Measurements from ENCODE around the gene NRXN3. TPM values are rescaled to one million over a fixed set of nuclear protein-coding genes. Genes with fewer than 3 reads are reported as not detected.

NRXN3 gene
- total and polyA plus RNA-seq, 2 of the 13 experiments (the other 11 are each of a cell fraction or from before 2014, with no cell fraction given): 0.03 TPM; not detected in 1

GRCh38 chr14:79822034-79822433, 1651.9 kb downstream of the NRXN3 start:
- no peaks in the 10 kb centered on the region for H3K4me1 ChIP-seq (ENCODE audit: insufficient read depth, low read length)
- no peaks in the 10 kb centered on the region for H3K36me3 ChIP-seq (replicated peaks in 1 of 2; ENCODE audit: control insufficient read depth in 1 of 2, insufficient read depth in 2 of 2, low read length in 2 of 2)
- no TSS peak for BruUV-seq (replicated peaks)
- no peaks in the 10 kb centered on the region for H3K27me3 ChIP-seq (ENCODE audit: control insufficient read depth in 1 of 2, insufficient read depth in 2 of 2, low read length in 2 of 2)
- H4K20me1 ChIP-seq (ENCODE audit: insufficient read depth, low read length): no peaks in the 10 kb centered on the region
- POLR2A ChIA-PET: no interaction called here
- no peak overlapping the region for H2AFZ ChIP-seq (ENCODE audit: low read length)
- intact Hi-C loops (cut with micrococcal nuclease; ENCODE audit: unreplicated experiment): no loop called here
- no peak overlapping the region for H3K4me3 ChIP-seq (replicated peaks in 1 of 3; ENCODE audit: insufficient read depth in 1 of 3, low read depth in 2 of 3, low read length in 3 of 3)
- DNase-seq (ENCODE audit: low spot score): no peak
- FAIRE-seq: no peak
- H3K27ac ChIP-seq (ENCODE audit: extremely low read length, insufficient read depth, low read length): no peak overlapping the region
- in situ Hi-C loops (cut with HindIII; ENCODE audit: extremely low pct_ligation_motif_present, low pct_unique_long_range_greater_than_20kb): no loop called here
- peaks cover 78% of the 10 kb centered on the region for H3K9me3 ChIP-seq (ENCODE audit: low read length)
- H3K79me2 ChIP-seq (ENCODE audit: insufficient read depth, low read length): no peaks in the 10 kb centered on the region
- no peak overlapping the region for H3K4me2 ChIP-seq (ENCODE audit: low read depth, low read length)
- CTCF ChIA-PET (ENCODE audit: low intra/inter-chr PET ratio, low total read pairs): no interaction called here
- TF ChIP-seq ZNF543 (CRISPR knock-in tag; IDR thresholded peaks at IDR 0.05) (no peak), ZKSCAN8 (CRISPR knock-in tag; IDR thresholded peaks at IDR 0.05; ENCODE audit: borderline replicate concordance) (no peak), ATF1 (CRISPR knock-in tag; IDR thresholded peaks at IDR 0.05) (no peak), AKNA (CRISPR knock-in tag; IDR thresholded peaks at IDR 0.05; ENCODE audit: borderline replicate concordance) (no peak), REPIN1 (CRISPR knock-in tag; IDR thresholded peaks at IDR 0.05; ENCODE audit: borderline replicate concordance, low read depth) (no peak), ATF6 (CRISPR knock-in tag; conservative IDR thresholded peaks at IDR 0.05) (no peak), SIN3B (IDR thresholded peaks at IDR 0.05; ENCODE audit: low read length) (no peak), ZBTB3 (CRISPR knock-in tag; IDR thresholded peaks at IDR 0.05; ENCODE audit: borderline replicate concordance, low read depth) (no peak), ZSCAN25 (CRISPR knock-in tag; IDR thresholded peaks at IDR 0.05) (no peak), ZNF510 (CRISPR knock-in tag; IDR thresholded peaks at IDR 0.05; ENCODE audit: low read depth) (no peak), TARDBP (CRISPR knock-in tag; IDR thresholded peaks at IDR 0.05) (no peak), RNF2 (conservative IDR thresholded peaks at IDR 0.05; ENCODE audit: low read depth) (no peak), ATF3 (CRISPR knock-in tag; IDR thresholded peaks at IDR 0.05) (no peak), RFX1 (IDR thresholded peaks at IDR 0.05) (no peak), SRSF9 (IDR thresholded peaks at IDR 0.05; ENCODE audit: borderline replicate concordance, insufficient read depth, low read depth, low read length, poor library complexity, severe bottlenecking) (no peak)
- ATAC-seq: no peak
- 0% methylated on average over 2 of the region's 2 CpGs for WGBS (ENCODE audit: low lambda C conversion rate)
- H3K9ac ChIP-seq (ENCODE audit: insufficient read depth, low read depth, low read length): no peak overlapping the region

All from HepG2 (cell line).